Measurements from ENCODE around the gene WIF1. TPM values are rescaled to one million over a fixed set of nuclear protein-coding genes. Genes with fewer than 3 reads are reported as not detected.

The WIF1 gene
- total RNA-seq, 4 donors from 2014 or later: not detected

- no peak for DNase-seq
- Histone ChIP-seq H3K27ac (no peak overlapping the region), H3K27me3 (no peaks in the 10 kb centered on the region), H3K4me1 (no peaks in the 10 kb centered on the region), H3K36me3 (no peaks in the 10 kb centered on the region), H3K9me3 (no peaks in the 10 kb centered on the region), H3K4me3 (no peak overlapping the region)
- no peak for TF ChIP-seq POLR2AphosphoS5 (IDR thresholded peaks at IDR 0.05)
- TF ChIP-seq EP300 (IDR thresholded peaks at IDR 0.05; ENCODE audit: low read depth): no peak
- TF ChIP-seq CTCF (IDR thresholded peaks at IDR 0.05): no peak
- TF ChIP-seq POLR2A (IDR thresholded peaks at IDR 0.05): no peak
- in situ Hi-C loops (cut with MboI; ENCODE audit: low pct_ligation_motif_present in 1 of 4, low pct_unique_long_range_greater_than_20kb in 1 of 4, low sequenced_read_pairs in 3 of 4): no loop called here
- intact Hi-C loops (cut with DNase I; ENCODE audit: low total_unique reads): no loop called here
- 74 to 83% methylated on average over 7 to 9 of the region's 9 CpGs for WGBS, 2 donors (ENCODE audit: low coverage in 1 of 2)
These were observed 69.9 kb downstream of the WIF1 start for GRCh38 chr12:65051218-65051617.

GRCh38 chr12:65045269-65045668 is 75.8 kb downstream of the WIF1 start:
- H3K36me3 ChIP-seq: no peaks in the 10 kb centered on the region
- WGBS, 2 donors (ENCODE audit: low coverage in 1 of 2): 80 to 100% methylated on average over 3 to 4 of the region's 4 CpGs
- intact Hi-C loops (cut with DNase I; ENCODE audit: low total_unique reads): no loop called here
- H3K9me3 ChIP-seq: no peaks in the 10 kb centered on the region
- DNase-seq: no peak
- no peak overlapping the region for H3K4me3 ChIP-seq
- TF ChIP-seq EP300 (IDR thresholded peaks at IDR 0.05; ENCODE audit: low read depth): no peak
- H3K4me1 ChIP-seq: no peaks in the 10 kb centered on the region
- in situ Hi-C loops (cut with MboI; ENCODE audit: low pct_ligation_motif_present in 1 of 4, low pct_unique_long_range_greater_than_20kb in 1 of 4, low sequenced_read_pairs in 3 of 4): no loop called here
- H3K27me3 ChIP-seq: no peaks in the 10 kb centered on the region
- H3K27ac ChIP-seq: no peak overlapping the region

GRCh38 chr12:65039301-65039700 is 81.8 kb downstream of the WIF1 start:
- in situ Hi-C loops (cut with MboI; ENCODE audit: low pct_ligation_motif_present in 1 of 4, low pct_unique_long_range_greater_than_20kb in 1 of 4, low sequenced_read_pairs in 3 of 4) (no loop called here), intact Hi-C loops (cut with DNase I; ENCODE audit: low total_unique reads) (no loop called here)
- no peak for DNase-seq
- H3K9me3 ChIP-seq: peaks cover 0 to 6% of the 10 kb centered on the region in 2 donors
- no peak overlapping the region for H3K27ac ChIP-seq
- no CpG with 5 or more reads among the region's 2 CpGs for WGBS, 2 donors (ENCODE audit: low coverage in 1 of 2)
- no peaks in the 10 kb centered on the region for H3K27me3 ChIP-seq
- no peak overlapping the region for H3K4me3 ChIP-seq
- no peaks in the 10 kb centered on the region for H3K36me3 ChIP-seq
- no peaks in the 10 kb centered on the region for H3K4me1 ChIP-seq
- TF ChIP-seq POLR2A (IDR thresholded peaks at IDR 0.05) (no peak), CTCF (IDR thresholded peaks at IDR 0.05) (no peak), EP300 (IDR thresholded peaks at IDR 0.05; ENCODE audit: low read depth) (no peak), POLR2AphosphoS5 (IDR thresholded peaks at IDR 0.05) (no peak)

GRCh38 chr12:65025136-65025535 is 96.0 kb downstream of the WIF1 start:
- in situ Hi-C loops (cut with MboI; ENCODE audit: low pct_ligation_motif_present in 1 of 4, low pct_unique_long_range_greater_than_20kb in 1 of 4, low sequenced_read_pairs in 3 of 4) (no loop called here), intact Hi-C loops (cut with DNase I; ENCODE audit: low total_unique reads) (no loop called here)
- 59 to 73% methylated on average over 2 of the region's 2 CpGs for WGBS, 2 donors (ENCODE audit: low coverage in 1 of 2)
- Histone ChIP-seq H3K36me3 (no peaks in the 10 kb centered on the region), H3K27ac (no peak overlapping the region), H3K4me3 (no peak overlapping the region), H3K4me1 (peaks cover 0 to 15% (median 3%) of the 10 kb centered on the region in 4 donors), H3K27me3 (no peaks in the 10 kb centered on the region), H3K9me3 (no peaks in the 10 kb centered on the region)
- DNase-seq: no peak
- TF ChIP-seq CTCF (IDR thresholded peaks at IDR 0.05): no peak
- no peak for TF ChIP-seq EP300 (IDR thresholded peaks at IDR 0.05; ENCODE audit: low read depth)
- TF ChIP-seq POLR2AphosphoS5 (IDR thresholded peaks at IDR 0.05): no peak

GRCh38 chr12:65023485-65023884 is 97.6 kb downstream of the WIF1 start:
- in situ Hi-C loops (cut with MboI; ENCODE audit: low pct_ligation_motif_present in 1 of 4, low pct_unique_long_range_greater_than_20kb in 1 of 4, low sequenced_read_pairs in 3 of 4): no loop called here
- intact Hi-C loops (cut with DNase I; ENCODE audit: low total_unique reads): no loop called here
- H3K4me1 ChIP-seq: peaks cover 0 to 15% (median 3%) of the 10 kb centered on the region in 4 donors
- TF ChIP-seq EP300 (IDR thresholded peaks at IDR 0.05; ENCODE audit: low read depth) (no peak), POLR2A (IDR thresholded peaks at IDR 0.05) (no peak), CTCF (IDR thresholded peaks at IDR 0.05) (no peak), POLR2AphosphoS5 (IDR thresholded peaks at IDR 0.05) (no peak)
- no peaks in the 10 kb centered on the region for H3K9me3 ChIP-seq
- no peaks in the 10 kb centered on the region for H3K36me3 ChIP-seq
- no peak for DNase-seq
- no peak overlapping the region for H3K27ac ChIP-seq
- no peak overlapping the region for H3K4me3 ChIP-seq
- no peaks in the 10 kb centered on the region for H3K27me3 ChIP-seq
- 48 to 62% methylated on average over 2 of the region's 2 CpGs for WGBS, 2 donors (ENCODE audit: low coverage in 1 of 2)
